Endothelial cell of umbilical vein (primary cell): ENCODE data around the gene KIFAP3. TPM values are rescaled to one million over a fixed set of nuclear protein-coding genes. Genes with fewer than 3 reads are reported as not detected.
"Not testable (repeated sequence)": the region's sequence is repeated elsewhere in the genome, so short reads cannot be mapped to it uniquely, and the experiment has no call there.

Experiments used
- BruUV-seq: library from RNA; stranded (reverse); fragments of 400-500 nt; replicated peaks from 2 replicates; lab custom pipeline; 2021; lab: Mats Ljungman, UMichigan
- CTCF ChIA-PET: fragments of 300-600, 350-600 bp; sonication (Branson Sonifier 250); formaldehyde crosslinking; loops from one replicate; lab custom pipeline; 2021; ENCODE audit warnings: antibody characterized with exemption, inconsistent platforms; lab: Charles Lee
- POLR2A ChIA-PET: fragments of 300-600, 350-600 bp; sonication (Branson Sonifier 250); formaldehyde crosslinking; loops from one replicate; lab custom pipeline; 2021; ENCODE audit warnings: antibody characterized with exemption, inconsistent platforms; lab: Charles Lee
- DNase-seq: peaks from one replicate; pipeline ENCODE4 v3.0.0-alpha.2; 2011; ENCODE audit warnings: low read depth, low spot score
- FAIRE-seq: peaks from 2 replicates; lab custom pipeline; 2011; peaks lifted over from hg19 to GRCh38; lab: Jason Lieb, UNC
- H2AFZ ChIP-seq: 2 replicates; pipeline ENCODE4 v1.6.0; 2012; ENCODE audit warnings: low read depth, low read length, control low read depth, inconsistent platforms
- H3K27ac ChIP-seq: 2 replicates; pipeline ENCODE4 v1.5.1; 2011; ENCODE audit warnings: low read depth, mild to moderate bottlenecking, control low read depth, low read length, moderate library complexity; ENCODE audit not compliant: insufficient read depth
- H3K27me3 ChIP-seq, 2 experiments: 2 replicates each; pipeline versions ENCODE4 v1.6.0 to v1.6.1; 2011; ENCODE audit warnings: low read length in 2 of 2, mixed read lengths in 1 of 2; ENCODE audit not compliant: control insufficient read depth in 2 of 2, insufficient read depth in 2 of 2
- H3K36me3 ChIP-seq, 2 experiments: 2 replicates in 1 of 2; 3 replicates in 1 of 2; pipeline ENCODE4 v1.5.1; 2011; ENCODE audit warnings: low read length in 2 of 2, mild to moderate bottlenecking in 1 of 2, moderate library complexity in 1 of 2; ENCODE audit not compliant: control insufficient read depth in 2 of 2, insufficient read depth in 2 of 2; ENCODE audit errors: extremely low read depth in 1 of 2
- H3K4me1 ChIP-seq: 3 replicates; pipeline ENCODE4 v1.5.1; 2011; ENCODE audit warnings: mild to moderate bottlenecking, low read length; ENCODE audit not compliant: control insufficient read depth, insufficient read depth; ENCODE audit errors: extremely low read depth
- H3K4me2 ChIP-seq: 2 replicates; pipeline ENCODE4 v1.6.1; 2011; ENCODE audit warnings: low read length, control low read depth, mixed read lengths; ENCODE audit not compliant: insufficient read depth
- H3K4me3 ChIP-seq, 3 experiments: fragments of 200-600 bp in 1 of 3; sonication (generic), shearing (Covaris generic) in 1 of 3; replicated peaks in 1 of 3; 2 replicates each; pipeline ENCODE4 v1.5.1; 2011 to 2016; ENCODE audit warnings: control low read depth in 3 of 3, low read length in 3 of 3, mild to moderate bottlenecking in 2 of 3, inconsistent platforms in 1 of 3, low read depth in 1 of 3, moderate library complexity in 1 of 3; ENCODE audit not compliant: insufficient read depth in 1 of 3
- H3K79me2 ChIP-seq: 2 replicates; pipeline ENCODE4 v1.6.0; 2012; ENCODE audit warnings: low read length, inconsistent platforms; ENCODE audit not compliant: control insufficient read depth, insufficient read depth
- H3K9ac ChIP-seq: replicated peaks from 2 replicates; pipeline ENCODE3; 2011; ENCODE audit warnings: low read length, control low read depth; ENCODE audit not compliant: insufficient read depth; ENCODE audit errors: extremely low read depth
- H3K9me1 ChIP-seq: replicated peaks from 3 replicates; pipeline ENCODE4 v1.6.0; 2011; ENCODE audit warnings: mild to moderate bottlenecking, low read length; ENCODE audit not compliant: control insufficient read depth, insufficient read depth; ENCODE audit errors: extremely low read depth
- H3K9me3 ChIP-seq: replicated peaks from 2 replicates; pipeline ENCODE4 v1.5.1; 2012; ENCODE audit warnings: low read length, inconsistent platforms; ENCODE audit not compliant: control insufficient read depth, insufficient read depth
- H4K20me1 ChIP-seq: replicated peaks from 2 replicates; pipeline ENCODE3; 2011; ENCODE audit warnings: mild to moderate bottlenecking, low read length; ENCODE audit not compliant: control insufficient read depth, insufficient read depth; ENCODE audit errors: extremely low read depth
- EZH2 ChIP-seq: IDR thresholded peaks from 2 replicates; pipeline ENCODE4 v1.6.1; 2012; ENCODE audit warnings: borderline replicate concordance, low read depth, mild to moderate bottlenecking, moderate library complexity, low read length, inconsistent platforms; ENCODE audit not compliant: severe bottlenecking
- FOS ChIP-seq: IDR thresholded peaks from 2 replicates; pipeline ENCODE4 v1.6.1; 2011; ENCODE audit warnings: mild to moderate bottlenecking, low read length, moderate library complexity, borderline replicate concordance; ENCODE audit not compliant: insufficient read depth
- GATA2 ChIP-seq: IDR thresholded peaks from 2 replicates; pipeline ENCODE4 v1.7.0; 2011; ENCODE audit warnings: low read depth, mild to moderate bottlenecking, moderate library complexity, mixed read lengths, low read length; ENCODE audit not compliant: insufficient read length, insufficient read depth
- JUN ChIP-seq: IDR thresholded peaks from 2 replicates; pipeline ENCODE4 v1.6.1; 2011; ENCODE audit warnings: borderline replicate concordance, low read depth; ENCODE audit not compliant: insufficient read length, insufficient read depth
- MYC ChIP-seq: IDR thresholded peaks from one replicate; pipeline ENCODE4 v1.6.1; 2011; ENCODE audit warnings: mild to moderate bottlenecking, low read depth, low read length
- POLR2A ChIP-seq: IDR thresholded peaks from 2 replicates; pipeline ENCODE4 v1.6.1; 2012; ENCODE audit warnings: low read depth, mild to moderate bottlenecking, control low read depth, low read length
- POLR2AphosphoS5 ChIP-seq: IDR thresholded peaks from 2 replicates; pipeline ENCODE4 v1.6.1; 2012; ENCODE audit warnings: low read depth, mild to moderate bottlenecking, control low read depth, low read length, moderate library complexity; ENCODE audit not compliant: insufficient read depth
- dilution Hi-C: fragments of 300-500 bp; cut with MboI; formaldehyde crosslinking; loops from one replicate; pipeline ENCODE4 v1.15.0; 2019; ENCODE audit warnings: low sequenced_read_pairs; ENCODE audit not compliant: extremely low pct_ligation_motif_present
- intact Hi-C: fragments of 100-400 bp; cut with micrococcal nuclease; formaldehyde crosslinking; loops from one replicate; pipeline ENCODE4 v1.10.0; 2022
- polyA plus RNA-seq, 4 experiments: library from polyadenylated mRNA; depleted of rRNA in 3 of 4; stranded (reverse) in 3 of 4; unstranded in 1 of 4; fragments of >200 nt; gene quantifications; 2 replicates each; pipeline versions ENCODE4 v1.2.1 to v1.2.3, GENCODE V29; 2011 to 2012; ENCODE audit warnings: missing spikeins in 1 of 4
- total RNA-seq: library from RNA; stranded (reverse); gene quantifications from 2 replicates; pipeline ENCODE4 v1.2.3, GENCODE V29; 2021
- TF ChIP-seq, protein P1 (sequence below): IDR thresholded peaks from 2 replicates; pipeline ENCODE4 v1.6.1; 2011; ENCODE audit not compliant: insufficient read depth, insufficient read length
- TF ChIP-seq, protein P2 (sequence below), 2 donors: IDR thresholded peaks; 1 replicate in 1 of 2; 2 replicates in 1 of 2; pipeline ENCODE4 v1.5.1; 2011; ENCODE audit warnings: low read length in 2 of 2, mild to moderate bottlenecking in 2 of 2, moderate library complexity in 2 of 2, control low read depth in 1 of 2, inconsistent platforms in 1 of 2, low read depth in 1 of 2; ENCODE audit not compliant: insufficient read depth in 1 of 2; ENCODE audit errors: extremely low read depth in 1 of 2

Gene KIFAP3
- total and polyA plus RNA-seq, 2 donors (not counting 3 experiments of a cell fraction or from before 2014, with no cell fraction given), result 6.4 to 17.5 TPM

DNA sequence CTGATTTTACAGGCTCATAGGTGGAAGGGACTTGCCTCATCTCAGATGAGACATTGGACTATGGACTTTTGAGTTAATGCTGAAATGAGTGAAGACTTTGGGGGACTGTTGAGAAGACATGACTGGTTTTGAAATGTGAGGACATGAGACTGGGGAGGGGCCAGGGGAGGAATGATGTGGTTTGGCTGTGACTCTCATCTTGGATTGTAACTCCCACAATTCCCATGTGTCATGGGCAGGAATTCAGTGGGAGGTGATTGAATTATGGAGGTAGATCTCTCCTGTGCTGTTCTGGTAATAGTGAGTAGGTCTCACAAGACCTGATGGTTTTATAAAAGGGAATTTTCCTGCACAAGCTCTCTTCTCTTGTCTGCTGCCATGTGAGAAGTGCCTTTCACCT, 201.6 kb downstream of the KIFAP3 start:
- intact Hi-C loops, result no loop called here

DNA sequence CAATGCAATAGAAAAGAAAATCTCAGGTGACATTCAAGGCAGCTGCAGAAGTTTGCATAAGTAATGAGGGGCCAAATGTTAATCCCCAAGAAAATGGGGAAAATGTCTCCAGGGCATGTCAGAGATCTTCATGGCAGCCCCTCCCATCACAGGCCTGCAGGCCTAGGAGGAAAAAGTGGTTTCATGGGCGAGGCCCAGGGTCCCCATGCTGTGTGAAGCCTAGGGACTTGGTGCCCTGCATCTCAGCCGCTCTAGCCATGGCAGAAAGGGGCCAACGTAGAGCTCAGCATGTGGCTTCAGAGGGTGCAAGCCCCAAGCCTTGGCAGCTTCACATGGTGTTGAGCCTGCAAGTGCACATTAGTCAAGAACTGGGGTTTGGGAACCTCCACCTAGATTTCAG, 202.5 kb downstream of the KIFAP3 start:
- dilution Hi-C loops, CTCF ChIA-PET: not testable (repeated sequence)

More for the DNA sequence above, 201.6 kb downstream of the KIFAP3 start:
- POLR2A ChIA-PET, result no interaction called here
- Histone ChIP-seq H3K9me3 (no peaks in the 10 kb centered on the region), H3K4me3 (no peak overlapping the region), H3K9ac (no peak overlapping the region), H3K79me2 (no peaks in the 10 kb centered on the region), H3K36me3 (peaks cover 13 to 19% of the 10 kb centered on the region in 2 experiments), H4K20me1 (no peaks in the 10 kb centered on the region), H3K27ac (no peak overlapping the region), H3K4me2 (no peak overlapping the region), H3K4me1 (no peaks in the 10 kb centered on the region), H2AFZ (no peak overlapping the region), H3K27me3 (no peaks in the 10 kb centered on the region), H3K9me1 (no peaks in the 10 kb centered on the region)
- CTCF ChIA-PET, result no interaction called here
- DNase-seq (no peak), FAIRE-seq (no peak)
- TF ChIP-seq JUN (no peak), EZH2 (no peak), MYC (no peak), GATA2 (no peak), POLR2AphosphoS5 (no peak), POLR2A (no peak), FOS (no peak)
- TF ChIP-seq, protein P1, sequence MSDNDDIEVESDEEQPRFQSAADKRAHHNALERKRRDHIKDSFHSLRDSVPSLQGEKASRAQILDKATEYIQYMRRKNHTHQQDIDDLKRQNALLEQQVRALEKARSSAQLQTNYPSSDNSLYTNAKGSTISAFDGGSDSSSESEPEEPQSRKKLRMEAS, result no peak
- TF ChIP-seq, protein P2, sequence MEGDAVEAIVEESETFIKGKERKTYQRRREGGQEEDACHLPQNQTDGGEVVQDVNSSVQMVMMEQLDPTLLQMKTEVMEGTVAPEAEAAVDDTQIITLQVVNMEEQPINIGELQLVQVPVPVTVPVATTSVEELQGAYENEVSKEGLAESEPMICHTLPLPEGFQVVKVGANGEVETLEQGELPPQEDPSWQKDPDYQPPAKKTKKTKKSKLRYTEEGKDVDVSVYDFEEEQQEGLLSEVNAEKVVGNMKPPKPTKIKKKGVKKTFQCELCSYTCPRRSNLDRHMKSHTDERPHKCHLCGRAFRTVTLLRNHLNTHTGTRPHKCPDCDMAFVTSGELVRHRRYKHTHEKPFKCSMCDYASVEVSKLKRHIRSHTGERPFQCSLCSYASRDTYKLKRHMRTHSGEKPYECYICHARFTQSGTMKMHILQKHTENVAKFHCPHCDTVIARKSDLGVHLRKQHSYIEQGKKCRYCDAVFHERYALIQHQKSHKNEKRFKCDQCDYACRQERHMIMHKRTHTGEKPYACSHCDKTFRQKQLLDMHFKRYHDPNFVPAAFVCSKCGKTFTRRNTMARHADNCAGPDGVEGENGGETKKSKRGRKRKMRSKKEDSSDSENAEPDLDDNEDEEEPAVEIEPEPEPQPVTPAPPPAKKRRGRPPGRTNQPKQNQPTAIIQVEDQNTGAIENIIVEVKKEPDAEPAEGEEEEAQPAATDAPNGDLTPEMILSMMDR (IDR thresholded peaks at IDR 0.05; ENCODE audit: extremely low read depth in 1 of 2, insufficient read depth in 1 of 2, low read depth in 1 of 2, low read length in 2 of 2), result no peak
- BruUV-seq, result no TSS peak
- dilution Hi-C loops, result no loop called here

More for the DNA sequence above, 202.5 kb downstream of the KIFAP3 start:
- H3K36me3 ChIP-seq, result peaks cover 18 to 23% of the 10 kb centered on the region in 2 experiments
- FAIRE-seq, H3K27me3 ChIP-seq, BruUV-seq, H3K9me3 ChIP-seq, H3K4me3 ChIP-seq, intact Hi-C loops, H4K20me1 ChIP-seq, H2AFZ ChIP-seq, H3K79me2 ChIP-seq, H3K4me2 ChIP-seq, POLR2A ChIA-PET, H3K4me1 ChIP-seq, H3K9me1 ChIP-seq, H3K27ac ChIP-seq, DNase-seq, H3K9ac ChIP-seq: not testable (repeated sequence)
